HG02884 (cell line): ENCODE measurements around the gene PIK3R3.

Experiments used
- ATAC-seq: cut with Tn5 transposase; IDR thresholded peaks from one replicate; pipeline ENCODE4 v1.9.1; 2021; ENCODE audit warnings: mild to moderate bottlenecking, moderate library complexity; ENCODE audit not compliant: unreplicated experiment

Gene PIK3R3

GRCh38 chr1:45998020-45998617, 134.3 kb downstream of the PIK3R3 start:
- ATAC-seq, result no peak

DNA sequence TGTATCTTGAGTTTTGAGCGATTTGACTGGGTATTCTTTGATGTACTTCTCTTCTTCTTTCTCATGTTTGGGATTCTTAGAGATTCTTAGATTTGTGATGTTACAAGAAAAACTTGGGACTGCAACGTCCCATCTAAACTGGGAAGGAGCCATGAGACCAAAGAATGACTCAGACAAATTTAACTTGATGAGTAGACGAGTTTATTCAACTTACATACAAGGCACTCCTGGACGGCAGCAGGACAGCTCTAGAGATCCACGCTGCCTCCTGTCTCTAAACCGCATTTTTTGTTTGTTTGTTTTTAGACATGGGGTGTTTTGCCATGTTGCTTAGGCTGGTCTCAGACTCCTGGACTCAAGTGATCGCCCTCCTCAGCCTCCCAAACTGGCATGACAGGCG, 137.1 kb downstream of the PIK3R3 start:
- ATAC-seq, result no peak

- no peak for ATAC-seq
Observed at GRCh38 chr1:45994423-45994822, 138.0 kb downstream of the PIK3R3 start.
